CD1c-positive myeloid dendritic cell (primary cell): ENCODE data around the gene VWDE.

Experiments
- DNase-seq: peaks from one replicate; pipeline ENCODE4 v3.0.0-alpha.2; 2016; ENCODE audit errors: extremely low spot score

The VWDE gene

GRCh38 chr7:12290761-12291160 is 112.9 kb downstream of the VWDE start:
- no peak for DNase-seq

- no peak for DNase-seq
Measured at GRCh38 chr7:12289996-12290395, 113.7 kb downstream of the VWDE start.

- no peak for DNase-seq
Measured at GRCh38 chr7:12287901-12288300, 115.8 kb downstream of the VWDE start.

- DNase-seq = no peak
Measured at GRCh38 chr7:12281038-12281437, 122.6 kb downstream of the VWDE start.
